ENCODE results near the gene CHSY3. TPM values are rescaled to one million over a fixed set of nuclear protein-coding genes. Genes with fewer than 3 reads are reported as not detected.

CHSY3 gene
- total RNA-seq, 2 donors from 2014 or later: 0.09 to 2.0 TPM

DNA sequence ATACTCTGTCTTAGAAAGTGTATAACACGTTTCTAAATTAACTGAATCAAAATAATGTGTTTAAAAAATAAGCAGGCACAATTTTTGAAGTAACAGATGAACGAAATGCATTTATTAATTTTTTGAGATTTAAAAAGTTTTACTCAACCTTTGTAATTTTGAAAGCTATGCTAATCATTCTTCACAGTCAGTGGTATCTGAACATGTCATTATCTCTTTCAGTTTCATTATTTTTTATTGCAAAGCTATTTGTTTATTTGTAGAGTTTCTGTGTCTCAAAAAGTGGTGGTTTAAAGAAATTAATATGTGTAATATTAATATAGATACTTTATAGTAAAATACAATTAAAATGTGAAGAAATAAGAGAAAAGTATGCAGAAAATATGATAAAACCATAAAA, 11.2 kb downstream of the CHSY3 start:
- 86% methylated on average over 2 of the region's 2 CpGs for WGBS
- no peaks in the 10 kb centered on the region for H3K27me3 ChIP-seq (replicated peaks; ENCODE audit: insufficient read depth)
- H3K36me3 ChIP-seq: no peaks in the 10 kb centered on the region
- no peak for TF ChIP-seq POLR2AphosphoS5 (IDR thresholded peaks at IDR 0.05)
- TF ChIP-seq POLR2A (IDR thresholded peaks at IDR 0.05): no peak
- TF ChIP-seq CTCF (IDR thresholded peaks at IDR 0.05): no peak
- H3K9me3 ChIP-seq: no peaks in the 10 kb centered on the region
- no peak overlapping the region for H3K27ac ChIP-seq
- no peak overlapping the region for H3K4me3 ChIP-seq
- intact Hi-C loops (cut with DNase I): no loop called here
- H3K4me1 ChIP-seq (replicated peaks): no peaks in the 10 kb centered on the region
- DNase-seq (ENCODE audit: low spot score): no peak

GRCh38 chr5:129917224-129917623, 13.0 kb downstream of the CHSY3 start:
- no peaks in the 10 kb centered on the region for H3K9me3 ChIP-seq
- TF ChIP-seq POLR2A (IDR thresholded peaks at IDR 0.05): no peak
- no peak for TF ChIP-seq CTCF (IDR thresholded peaks at IDR 0.05)
- TF ChIP-seq POLR2AphosphoS5 (IDR thresholded peaks at IDR 0.05): no peak

DNA sequence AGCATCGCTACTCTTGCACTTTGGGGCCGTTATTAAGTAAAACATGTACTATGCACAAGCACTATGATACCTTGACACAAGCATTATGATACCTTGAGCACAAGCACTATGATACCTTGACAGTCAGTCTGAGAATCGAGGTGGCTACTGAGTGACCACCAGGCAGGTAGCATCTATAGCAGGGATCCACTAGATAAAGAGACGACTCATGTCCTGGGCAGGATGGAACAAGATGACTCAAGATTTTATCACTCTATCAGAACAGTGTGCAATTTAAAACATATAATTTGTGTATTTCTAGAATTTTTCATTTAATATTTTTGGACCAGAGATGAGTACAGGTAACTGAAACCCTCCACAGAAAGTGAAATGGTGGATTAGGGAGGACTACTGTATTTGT, 16.9 kb downstream of the CHSY3 start:
- H3K27me3 ChIP-seq (replicated peaks; ENCODE audit: insufficient read depth): no peaks in the 10 kb centered on the region
- DNase-seq (ENCODE audit: low spot score): no peak
- H3K4me1 ChIP-seq (replicated peaks): no peaks in the 10 kb centered on the region
- H3K9me3 ChIP-seq: no peaks in the 10 kb centered on the region
- H3K36me3 ChIP-seq: no peaks in the 10 kb centered on the region
- WGBS: 91% methylated on average over 4 of the region's 4 CpGs
- H3K4me3 ChIP-seq: no peak overlapping the region
- intact Hi-C loops (cut with DNase I): no loop called here
- TF ChIP-seq CTCF (IDR thresholded peaks at IDR 0.05): no peak
- TF ChIP-seq POLR2AphosphoS5 (IDR thresholded peaks at IDR 0.05): no peak
- TF ChIP-seq POLR2A (IDR thresholded peaks at IDR 0.05): no peak
- no peak overlapping the region for H3K27ac ChIP-seq

More at GRCh38 chr5:129917224-129917623, 13.0 kb downstream of the CHSY3 start:
- no peaks in the 10 kb centered on the region for H3K36me3 ChIP-seq
- no peaks in the 10 kb centered on the region for H3K27me3 ChIP-seq (replicated peaks; ENCODE audit: insufficient read depth)
- 57% methylated on average over 1 of the region's 1 CpG for WGBS
- H3K4me3 ChIP-seq: no peak overlapping the region
- DNase-seq (ENCODE audit: low spot score): no peak
- no peak overlapping the region for H3K27ac ChIP-seq
- intact Hi-C loops (cut with DNase I): no loop called here
- no peaks in the 10 kb centered on the region for H3K4me1 ChIP-seq (replicated peaks)

DNA sequence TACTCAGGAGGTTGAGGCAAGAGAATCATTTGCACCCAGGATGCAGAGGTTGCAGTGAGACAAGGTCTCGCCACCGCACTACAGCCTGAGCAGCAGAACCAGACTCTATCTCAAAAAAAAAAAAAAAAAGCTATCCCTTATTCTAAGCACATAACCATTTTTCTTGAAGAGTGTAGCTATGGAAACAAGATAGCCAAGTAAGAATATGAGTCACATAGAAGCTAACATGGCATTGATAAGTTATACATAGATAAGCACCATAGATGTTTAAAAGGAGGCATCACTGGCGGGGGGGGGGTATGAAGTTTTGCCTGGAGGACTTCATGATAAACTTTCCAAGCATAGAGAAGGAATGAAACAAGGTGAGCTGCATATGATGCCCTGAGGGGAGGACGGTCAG, 26.0 kb downstream of the CHSY3 start:
- Histone ChIP-seq H3K4me3 (no peak overlapping the region), H3K4me1 (replicated peaks) (no peaks in the 10 kb centered on the region), H3K27me3 (replicated peaks; ENCODE audit: insufficient read depth) (no peaks in the 10 kb centered on the region), H3K9me3 (no peaks in the 10 kb centered on the region), H3K27ac (no peak overlapping the region), H3K36me3 (no peaks in the 10 kb centered on the region)
- WGBS: 84% methylated on average over 4 of the region's 4 CpGs
- intact Hi-C loops (cut with DNase I): no loop called here
- DNase-seq (ENCODE audit: low spot score): no peak
- no peak for TF ChIP-seq CTCF (IDR thresholded peaks at IDR 0.05)
- TF ChIP-seq POLR2A (IDR thresholded peaks at IDR 0.05): no peak

DNA sequence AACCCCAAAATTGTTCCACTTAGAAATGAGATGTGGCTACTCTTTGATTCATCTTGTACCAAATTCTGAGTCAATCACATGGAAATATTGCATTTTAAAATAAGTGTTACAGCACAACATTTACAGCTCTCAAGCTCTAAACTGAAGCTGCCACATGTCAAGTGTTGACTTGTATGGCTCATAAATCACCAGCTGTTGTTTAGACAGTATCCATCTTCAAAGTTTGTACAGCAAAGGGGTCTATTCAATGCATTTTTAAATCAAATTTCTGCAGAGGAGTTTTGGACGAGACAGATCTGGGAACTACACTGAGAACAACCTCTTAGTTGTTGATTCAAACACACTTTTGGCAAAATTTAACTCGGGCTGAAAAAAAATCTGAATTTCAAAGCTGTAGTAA, 31.4 kb downstream of the CHSY3 start:
- no peaks in the 10 kb centered on the region for H3K27me3 ChIP-seq (replicated peaks; ENCODE audit: insufficient read depth)
- no peaks in the 10 kb centered on the region for H3K4me1 ChIP-seq (replicated peaks)
- H3K27ac ChIP-seq: no peak overlapping the region
- no peak for TF ChIP-seq CTCF (IDR thresholded peaks at IDR 0.05)
- no peak for TF ChIP-seq POLR2A (IDR thresholded peaks at IDR 0.05)
- no peak for TF ChIP-seq POLR2AphosphoS5 (IDR thresholded peaks at IDR 0.05)
- WGBS: 34% methylated on average over 2 of the region's 2 CpGs
- no peak overlapping the region for H3K4me3 ChIP-seq
- intact Hi-C loops (cut with DNase I): no loop called here
- DNase-seq (ENCODE audit: low spot score): no peak
- no peaks in the 10 kb centered on the region for H3K9me3 ChIP-seq
- no peaks in the 10 kb centered on the region for H3K36me3 ChIP-seq
